Osteoblast (primary cell): ENCODE data around the gene PAF1. TPM values are rescaled to one million over a fixed set of nuclear protein-coding genes. Genes with fewer than 3 reads are reported as not detected.

Experiments used
- DNase-seq: peaks from one replicate; pipeline ENCODE4 v3.0.0; 2011; ENCODE audit warnings: low spot score, mixed read lengths; ENCODE audit not compliant: insufficient read length; ENCODE audit errors: missing footprints
- H2AFZ ChIP-seq: 2 replicates; pipeline ENCODE4 v1.6.0; 2011; ENCODE audit warnings: mild to moderate bottlenecking, low read length
- H3K27ac ChIP-seq: 2 replicates; pipeline ENCODE4 v1.5.1; 2011; ENCODE audit warnings: mild to moderate bottlenecking, low read depth, low read length, moderate library complexity
- H3K27me3 ChIP-seq: 2 replicates; pipeline ENCODE4 v1.6.0; 2012; ENCODE audit warnings: mild to moderate bottlenecking, control low read depth, inconsistent platforms, low read length, moderate library complexity; ENCODE audit not compliant: insufficient read depth
- H3K36me3 ChIP-seq: 2 replicates; pipeline ENCODE4 v1.5.1; 2011; ENCODE audit warnings: mild to moderate bottlenecking, low read length, control low read depth, moderate library complexity; ENCODE audit not compliant: insufficient read depth
- H3K4me1 ChIP-seq: 2 replicates; pipeline ENCODE4 v1.5.1; 2011; ENCODE audit warnings: mild to moderate bottlenecking, low read length, control low read depth, moderate library complexity; ENCODE audit not compliant: insufficient read depth
- H3K4me2 ChIP-seq: 2 replicates; pipeline ENCODE4 v1.6.0; 2011; ENCODE audit warnings: mild to moderate bottlenecking, low read length; ENCODE audit not compliant: insufficient read depth
- H3K4me3 ChIP-seq: fragments of 200-600 bp; sonication (generic); 3 replicates; pipeline ENCODE4 v1.5.1; 2012; ENCODE audit warnings: mild to moderate bottlenecking, low read length, inconsistent platforms; ENCODE audit not compliant: insufficient read depth
- H3K79me2 ChIP-seq: 2 replicates; pipeline ENCODE4 v1.6.0; 2012; ENCODE audit warnings: mild to moderate bottlenecking, low read length, control low read depth, inconsistent platforms; ENCODE audit not compliant: insufficient read depth
- H3K9me3 ChIP-seq: 2 replicates; pipeline ENCODE4 v1.5.1; 2011; ENCODE audit warnings: low read depth, low read length, control low read depth
- H4K20me1 ChIP-seq: 2 replicates; pipeline ENCODE4 v1.6.0; 2012; ENCODE audit warnings: mild to moderate bottlenecking, low read length, control low read depth; ENCODE audit not compliant: insufficient read depth
- total RNA-seq: library from RNA; depleted of rRNA; stranded (reverse); fragments of >200 nt; gene quantifications from 2 replicates; pipeline ENCODE4 v1.2.3, GENCODE V29; 2012
- TF ChIP-seq, protein P1 (sequence below): IDR thresholded peaks from 2 replicates; pipeline ENCODE4 v1.5.1; 2011; ENCODE audit warnings: mild to moderate bottlenecking, low read depth, low read length, moderate library complexity; ENCODE audit errors: extremely low read depth

The PAF1 gene
- total RNA-seq, 1 donor, result 29.3 TPM

DNA sequence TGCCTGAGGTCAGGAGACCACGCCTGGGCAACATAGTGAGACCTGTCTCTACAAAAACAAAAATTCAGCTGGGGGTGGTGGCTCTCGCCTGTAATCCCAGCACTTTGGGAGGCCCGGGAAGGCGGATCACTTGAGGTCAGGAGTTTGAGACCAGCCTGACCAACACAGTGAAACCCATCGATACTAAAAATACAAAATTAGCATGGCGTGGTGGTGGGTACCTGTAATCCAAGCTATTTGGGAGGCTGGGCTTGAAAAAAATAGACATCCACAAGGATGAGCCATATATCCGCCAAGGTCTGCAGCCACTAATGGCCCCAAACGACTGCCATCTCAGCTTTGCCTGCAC is 41.7 kb upstream of the PAF1 start:
- no peak overlapping the region for H2AFZ ChIP-seq
- H4K20me1 ChIP-seq, result peaks cover 20% of the 10 kb centered on the region
- peak overlapping the region; percentile 96 for H3K27ac ChIP-seq
- H3K4me1 ChIP-seq, result peaks cover 42% of the 10 kb centered on the region
- no peak overlapping the region for H3K4me2 ChIP-seq
- H3K79me2 ChIP-seq, result peaks cover 29% of the 10 kb centered on the region
- no peak overlapping the region for H3K4me3 ChIP-seq
- DNase-seq, result peak; percentile 31
- peaks cover 30% of the 10 kb centered on the region for H3K36me3 ChIP-seq
- no peaks in the 10 kb centered on the region for H3K9me3 ChIP-seq
- TF ChIP-seq, protein P1, sequence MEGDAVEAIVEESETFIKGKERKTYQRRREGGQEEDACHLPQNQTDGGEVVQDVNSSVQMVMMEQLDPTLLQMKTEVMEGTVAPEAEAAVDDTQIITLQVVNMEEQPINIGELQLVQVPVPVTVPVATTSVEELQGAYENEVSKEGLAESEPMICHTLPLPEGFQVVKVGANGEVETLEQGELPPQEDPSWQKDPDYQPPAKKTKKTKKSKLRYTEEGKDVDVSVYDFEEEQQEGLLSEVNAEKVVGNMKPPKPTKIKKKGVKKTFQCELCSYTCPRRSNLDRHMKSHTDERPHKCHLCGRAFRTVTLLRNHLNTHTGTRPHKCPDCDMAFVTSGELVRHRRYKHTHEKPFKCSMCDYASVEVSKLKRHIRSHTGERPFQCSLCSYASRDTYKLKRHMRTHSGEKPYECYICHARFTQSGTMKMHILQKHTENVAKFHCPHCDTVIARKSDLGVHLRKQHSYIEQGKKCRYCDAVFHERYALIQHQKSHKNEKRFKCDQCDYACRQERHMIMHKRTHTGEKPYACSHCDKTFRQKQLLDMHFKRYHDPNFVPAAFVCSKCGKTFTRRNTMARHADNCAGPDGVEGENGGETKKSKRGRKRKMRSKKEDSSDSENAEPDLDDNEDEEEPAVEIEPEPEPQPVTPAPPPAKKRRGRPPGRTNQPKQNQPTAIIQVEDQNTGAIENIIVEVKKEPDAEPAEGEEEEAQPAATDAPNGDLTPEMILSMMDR, result no peak
- no peaks in the 10 kb centered on the region for H3K27me3 ChIP-seq

DNA sequence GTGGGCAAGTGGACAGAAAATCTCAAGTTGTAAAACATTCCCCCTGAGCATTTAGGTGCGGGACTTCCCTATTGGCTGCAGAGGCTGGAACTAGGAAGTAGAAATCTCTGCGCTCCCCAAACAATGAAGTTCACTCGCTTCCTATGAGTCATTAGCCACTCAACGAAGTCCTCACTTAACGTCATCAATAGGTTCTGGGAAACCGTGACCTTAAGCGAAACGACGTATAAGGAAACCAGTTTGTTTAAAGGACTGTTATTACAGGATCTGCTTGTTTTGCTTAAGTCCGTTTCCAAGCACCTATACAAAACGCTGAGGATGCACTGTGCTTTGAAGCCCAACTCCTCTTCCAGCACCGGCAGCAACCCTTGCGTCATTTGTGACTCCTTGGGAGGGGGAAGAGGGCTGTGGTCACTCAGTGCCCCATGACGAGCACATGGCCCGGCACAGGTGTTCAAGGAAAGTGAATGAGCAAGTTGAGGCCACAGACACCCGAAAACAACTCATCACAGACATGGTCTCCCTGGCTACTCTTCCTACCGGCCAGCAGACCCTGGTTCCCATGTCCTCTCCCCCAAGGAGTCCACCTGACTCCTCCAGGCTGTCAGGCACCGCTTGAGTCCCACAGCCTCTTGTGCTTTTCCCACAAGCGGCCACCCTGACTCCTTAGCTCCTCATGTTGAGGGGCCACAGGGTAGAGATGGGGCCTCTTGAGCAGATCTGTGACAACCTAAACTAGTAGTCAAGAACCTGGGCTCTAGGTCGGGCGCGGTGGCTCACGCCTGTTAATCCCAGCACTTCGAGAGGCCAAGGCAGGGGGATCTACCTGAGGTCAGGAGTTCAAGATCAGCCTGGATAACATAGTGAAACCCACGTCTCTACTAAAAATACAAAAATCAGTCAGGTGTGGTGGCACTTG is 40.0 kb upstream of the PAF1 start:
- no peaks in the 10 kb centered on the region for H3K9me3 ChIP-seq
- H3K4me2 ChIP-seq, result peak overlapping the region; percentile 37
- peak overlapping the region; percentile 96 for H3K27ac ChIP-seq
- H3K27me3 ChIP-seq, result no peaks in the 10 kb centered on the region
- H3K36me3 ChIP-seq, result peaks cover 30% of the 10 kb centered on the region
- peaks cover 29% of the 10 kb centered on the region for H3K79me2 ChIP-seq
- H4K20me1 ChIP-seq, result peaks cover 20% of the 10 kb centered on the region
- DNase-seq, result peak; percentile 95
- peaks cover 35% of the 10 kb centered on the region for H3K4me1 ChIP-seq
- no peak overlapping the region for H2AFZ ChIP-seq
- TF ChIP-seq, protein P1, result no peak
- peak overlapping the region; percentile 26 for H3K4me3 ChIP-seq

DNA sequence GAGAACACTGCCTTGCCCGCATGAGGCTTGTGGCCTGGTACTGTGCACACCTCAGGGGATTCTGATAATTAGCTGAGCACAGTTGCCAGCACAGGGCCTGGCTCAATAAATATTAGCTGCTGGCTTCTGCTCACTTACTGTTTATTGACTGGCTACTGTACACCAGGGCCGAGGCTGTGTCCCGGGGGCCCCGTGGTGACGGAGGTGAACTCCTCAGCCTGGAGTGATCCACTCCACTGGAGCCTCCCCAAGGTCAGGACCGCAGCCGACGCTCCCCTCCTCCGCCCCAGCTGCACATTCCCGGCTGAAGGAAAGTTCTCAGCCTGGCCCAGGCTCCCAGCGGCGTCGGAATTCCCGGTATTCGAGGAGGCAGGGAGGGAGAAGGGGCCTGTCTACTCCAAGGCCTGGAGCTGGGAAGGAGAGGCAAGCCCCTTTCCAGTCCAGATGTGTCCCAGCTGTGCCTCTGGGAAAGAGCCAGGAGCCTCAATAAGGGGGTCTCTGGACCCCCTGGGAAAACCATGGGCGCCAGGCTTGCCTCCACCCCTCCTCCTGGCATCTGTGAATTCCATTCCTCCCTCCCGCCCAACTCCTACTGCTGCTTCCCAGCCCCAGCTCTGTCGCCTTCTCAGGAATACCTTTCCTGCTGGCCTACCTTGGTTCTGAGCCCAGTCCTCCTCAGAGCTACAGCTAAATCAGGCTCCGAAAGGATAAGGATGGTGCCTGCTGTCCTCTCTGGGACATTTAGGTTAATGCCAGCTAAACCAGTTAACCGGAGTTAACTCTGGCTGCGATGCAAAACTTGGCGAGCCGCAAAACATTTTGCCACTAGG is 37.6 kb upstream of the PAF1 start:
- peak overlapping the region; percentile 47 for H3K4me2 ChIP-seq
- H3K27me3 ChIP-seq, result no peaks in the 10 kb centered on the region
- H3K79me2 ChIP-seq, result peaks cover 6% of the 10 kb centered on the region
- H2AFZ ChIP-seq, result peak overlapping the region; percentile 57
- peaks cover 3% of the 10 kb centered on the region for H4K20me1 ChIP-seq
- H3K4me3 ChIP-seq, result peak overlapping the region; percentile 46
- H3K27ac ChIP-seq, result peak overlapping the region; percentile 99
- no peaks in the 10 kb centered on the region for H3K9me3 ChIP-seq
- TF ChIP-seq, protein P1, result no peak
- peaks cover 36% of the 10 kb centered on the region for H3K36me3 ChIP-seq
- peaks cover 23% of the 10 kb centered on the region for H3K4me1 ChIP-seq
- peak; percentile 98 for DNase-seq

DNA sequence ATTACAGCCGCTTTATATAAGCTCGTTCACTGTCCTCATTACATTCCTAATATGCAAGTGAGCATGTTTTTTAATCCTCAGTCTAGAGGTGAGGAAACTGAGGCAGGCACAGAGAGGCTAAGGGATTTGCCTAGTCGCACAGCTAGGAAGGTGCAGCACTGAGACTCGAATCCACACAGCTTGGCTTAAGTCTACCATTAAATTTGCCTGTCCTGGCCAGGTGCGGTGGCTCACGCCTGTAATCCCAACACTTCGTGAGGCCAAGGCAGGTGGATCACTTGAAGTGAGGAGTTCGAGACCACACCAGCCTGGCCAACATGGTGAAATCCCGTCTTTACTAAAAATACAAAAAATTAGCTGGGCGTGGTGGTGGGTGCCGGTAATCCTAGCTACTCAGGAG is 36.8 kb upstream of the PAF1 start:
- Histone ChIP-seq H3K4me1 (peaks cover 23% of the 10 kb centered on the region), H2AFZ (no peak overlapping the region), H3K79me2 (no peaks in the 10 kb centered on the region), H3K27ac (peak overlapping the region; percentile 99), H4K20me1 (no peaks in the 10 kb centered on the region), H3K9me3 (no peaks in the 10 kb centered on the region), H3K4me2 (no peak overlapping the region), H3K27me3 (no peaks in the 10 kb centered on the region), H3K4me3 (no peak overlapping the region), H3K36me3 (peaks cover 34% of the 10 kb centered on the region)
- DNase-seq, result peak; percentile 80
- TF ChIP-seq, protein P1, result no peak
